ENCODE results near the gene JRKL. TPM values are rescaled to one million over a fixed set of nuclear protein-coding genes. Genes with fewer than 3 reads are reported as not detected.

Gene JRKL
- total RNA-seq (1 to 10 TPM; 2.0 to 7.0 (median 3.1) TPM), polyA plus RNA-seq (1 to 10 TPM; 2.5 to 3.7 TPM)

DNA sequence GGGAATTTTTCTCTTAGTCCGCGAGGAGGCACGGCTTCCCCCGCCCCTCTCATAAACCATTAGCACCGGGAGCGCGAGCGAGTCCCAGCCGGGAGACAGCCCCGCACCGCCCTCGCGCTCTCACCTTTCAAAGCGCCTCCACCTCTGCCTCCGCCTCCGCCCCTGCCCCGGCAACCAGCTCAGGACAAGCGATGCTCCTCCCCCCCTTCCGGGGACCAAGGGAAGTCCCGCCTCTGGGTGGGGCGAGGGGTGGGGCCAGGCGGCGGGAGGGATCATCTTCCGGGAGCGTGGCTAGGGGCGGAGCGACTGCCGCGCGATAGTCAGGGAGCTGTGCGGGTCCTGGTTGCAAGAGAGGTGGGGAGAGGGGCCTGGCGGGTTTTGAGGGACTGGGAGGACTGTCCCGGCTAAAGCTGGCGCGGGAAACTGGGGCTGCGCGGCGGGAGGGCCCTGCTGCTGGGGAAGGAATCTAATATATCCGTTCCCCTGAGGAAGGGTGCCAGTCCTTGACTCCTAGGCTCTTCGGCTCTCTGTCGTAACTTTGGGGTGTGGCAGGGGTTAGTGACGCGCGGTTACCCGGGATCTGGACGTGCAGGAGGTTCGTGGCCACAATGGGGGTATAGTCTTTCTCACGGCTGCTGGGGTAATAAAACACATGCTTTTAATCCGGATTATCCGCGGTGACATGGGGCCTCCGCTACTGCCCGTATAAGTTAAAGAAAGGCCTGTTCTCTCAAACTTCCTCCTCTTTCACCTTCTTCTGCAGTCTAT lies at the start of gene JRKL, which contains the start of gene CCDC82:
Gene JRKL, plus strand, starts transcription at position 294 of the 768 bp plus-strand sequence. CDS start 637 bp downstream, outside the sequence.
Gene CCDC82, minus strand, starts transcription at position 193 of the 768 bp plus-strand sequence. CDS start 5,165 bp downstream, outside the sequence.
- WGBS, 2 donors: 0 to 1% methylated on average over 53 of the region's 53 CpGs
- intact Hi-C loops (cut with DNase I): no loop called here
- TF ChIP-seq, protein P1, sequence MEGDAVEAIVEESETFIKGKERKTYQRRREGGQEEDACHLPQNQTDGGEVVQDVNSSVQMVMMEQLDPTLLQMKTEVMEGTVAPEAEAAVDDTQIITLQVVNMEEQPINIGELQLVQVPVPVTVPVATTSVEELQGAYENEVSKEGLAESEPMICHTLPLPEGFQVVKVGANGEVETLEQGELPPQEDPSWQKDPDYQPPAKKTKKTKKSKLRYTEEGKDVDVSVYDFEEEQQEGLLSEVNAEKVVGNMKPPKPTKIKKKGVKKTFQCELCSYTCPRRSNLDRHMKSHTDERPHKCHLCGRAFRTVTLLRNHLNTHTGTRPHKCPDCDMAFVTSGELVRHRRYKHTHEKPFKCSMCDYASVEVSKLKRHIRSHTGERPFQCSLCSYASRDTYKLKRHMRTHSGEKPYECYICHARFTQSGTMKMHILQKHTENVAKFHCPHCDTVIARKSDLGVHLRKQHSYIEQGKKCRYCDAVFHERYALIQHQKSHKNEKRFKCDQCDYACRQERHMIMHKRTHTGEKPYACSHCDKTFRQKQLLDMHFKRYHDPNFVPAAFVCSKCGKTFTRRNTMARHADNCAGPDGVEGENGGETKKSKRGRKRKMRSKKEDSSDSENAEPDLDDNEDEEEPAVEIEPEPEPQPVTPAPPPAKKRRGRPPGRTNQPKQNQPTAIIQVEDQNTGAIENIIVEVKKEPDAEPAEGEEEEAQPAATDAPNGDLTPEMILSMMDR (IDR thresholded peaks at IDR 0.05): no peak
- H3K4me3 ChIP-seq: peak within 1 kb of the TSS; percentile 54 to 86 (median 72)
- FAIRE-seq (no peak), ATAC-seq (peak; percentile 98 to 100 (median 99)), DNase-seq (peak; percentile 97 to 99 (median 98))
- H3K27me3 ChIP-seq: no peaks in the 10 kb centered on the region
- peaks cover 10 to 21% (median 21%) of the 10 kb centered on the region in 3 donors for H3K4me1 ChIP-seq
- H3K27ac ChIP-seq: peak within 1 kb of the TSS; percentile 74 to 86 (median 79)
- no peaks in the 10 kb centered on the region for H3K36me3 ChIP-seq
- H3K9me3 ChIP-seq: no peaks in the 10 kb centered on the region

GRCh38 chr11:96340555-96340885 lies 49.3 kb upstream of the JRKL start:
- FAIRE-seq (no peak), ATAC-seq (no peak), DNase-seq (no peak)
- Histone ChIP-seq H3K4me3 (peak overlapping the region in 2 of 4 donors; percentile 39 to 56), H3K4me1 (peaks cover 0 to 12% (median 7%) of the 10 kb centered on the region in 3 donors), H3K27ac (peak overlapping the region in 3 of 4 donors; percentile 42 to 78 (median 78)), H3K9me3 (no peaks in the 10 kb centered on the region), H3K27me3 (no peaks in the 10 kb centered on the region), H3K36me3 (no peaks in the 10 kb centered on the region)
- intact Hi-C loops (cut with DNase I): no loop called here
- TF ChIP-seq, protein P1 (IDR thresholded peaks at IDR 0.05): no peak
- 64 to 68% methylated on average over 4 of the region's 4 CpGs for WGBS, 2 donors

GRCh38 chr11:96341211-96342013 lies 48.4 kb upstream of the JRKL start:
- Histone ChIP-seq H3K36me3 (no peaks in the 10 kb centered on the region), H3K27me3 (no peaks in the 10 kb centered on the region), H3K9me3 (no peaks in the 10 kb centered on the region), H3K4me1 (peaks cover 0 to 12% (median 7%) of the 10 kb centered on the region in 3 donors), H3K4me3 (peak overlapping the region; percentile 26 to 56 (median 40)), H3K27ac (peak overlapping the region in 3 of 4 donors; percentile 42 to 78 (median 78))
- no peak for FAIRE-seq
- intact Hi-C loops (cut with DNase I): no loop called here
- peak; percentile 28 to 71 (median 36) for DNase-seq
- TF ChIP-seq, protein P1 (IDR thresholded peaks at IDR 0.05): peak in 1 of 4 donors; percentile 9
- 29 to 36% methylated on average over 22 to 26 of the region's 26 CpGs for WGBS, 2 donors
- peak; percentile 29 to 58 (median 41) for ATAC-seq

DNA sequence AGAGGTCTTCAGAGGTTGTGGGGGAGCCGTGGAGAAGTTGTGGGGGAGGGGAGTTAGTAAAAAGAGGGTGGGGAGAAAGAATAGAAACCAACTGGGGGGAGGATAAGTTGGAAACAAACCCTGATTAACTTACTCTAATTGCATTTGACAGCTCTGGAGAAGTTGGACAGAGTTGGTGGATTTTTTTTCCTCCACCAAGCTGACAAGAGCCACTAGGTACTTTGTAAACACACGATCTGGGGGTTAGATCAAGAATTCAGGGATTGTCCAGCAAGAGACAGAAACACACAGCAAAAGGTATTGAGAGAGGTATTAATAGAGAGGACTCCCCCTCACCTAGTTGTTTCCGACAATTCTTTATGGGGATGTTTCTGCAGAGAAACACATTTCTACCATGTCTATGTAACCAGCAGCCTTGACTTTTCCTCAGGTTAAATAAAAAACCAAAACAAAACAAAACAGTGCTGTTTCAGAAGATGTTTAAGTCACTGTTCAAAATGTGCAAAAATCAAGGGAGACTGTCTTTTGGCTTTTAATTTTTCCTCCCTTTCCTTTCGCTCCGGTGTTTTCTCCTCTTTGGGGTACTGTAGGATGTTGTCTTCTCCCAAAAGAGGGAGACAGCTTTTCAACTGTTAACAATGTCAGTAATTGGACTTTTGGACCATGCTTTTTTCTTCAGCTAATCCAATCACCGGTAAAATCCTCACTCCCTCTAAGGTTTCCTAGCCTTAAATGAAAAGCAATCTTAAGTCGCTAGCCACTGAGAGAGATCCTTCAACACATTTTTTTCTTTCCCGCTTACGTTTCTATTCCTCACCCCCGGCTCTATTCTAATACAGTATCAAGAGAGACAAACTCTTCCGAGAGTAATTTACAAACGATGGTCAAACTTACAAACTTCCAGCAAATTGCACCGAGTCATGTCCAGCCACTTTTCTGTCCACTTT lies 47.5 kb upstream of the JRKL start:
- ATAC-seq: peak in 2 of 4 donors; percentile 1 to 3
- intact Hi-C loops (cut with DNase I): no loop called here
- Histone ChIP-seq H3K27me3 (no peaks in the 10 kb centered on the region), H3K9me3 (no peaks in the 10 kb centered on the region), H3K27ac (peak overlapping the region; percentile 42 to 78 (median 60)), H3K4me3 (peak overlapping the region; percentile 29 to 56 (median 40)), H3K4me1 (peaks cover 0 to 11% (median 7%) of the 10 kb centered on the region in 3 donors), H3K36me3 (no peaks in the 10 kb centered on the region)
- DNase-seq: no peak
- 3 to 4% methylated on average over 13 of the region's 13 CpGs for WGBS, 2 donors
- TF ChIP-seq, protein P1 (IDR thresholded peaks at IDR 0.05): no peak
- no peak for FAIRE-seq

All from pancreas (tissue), 10 donors.